ENCODE measurements around the gene RGS6. TPM values are rescaled to one million over a fixed set of nuclear protein-coding genes. Genes with fewer than 3 reads are reported as not detected.

The RGS6 gene
- not detected in 2 replicates for total RNA-seq

DNA sequence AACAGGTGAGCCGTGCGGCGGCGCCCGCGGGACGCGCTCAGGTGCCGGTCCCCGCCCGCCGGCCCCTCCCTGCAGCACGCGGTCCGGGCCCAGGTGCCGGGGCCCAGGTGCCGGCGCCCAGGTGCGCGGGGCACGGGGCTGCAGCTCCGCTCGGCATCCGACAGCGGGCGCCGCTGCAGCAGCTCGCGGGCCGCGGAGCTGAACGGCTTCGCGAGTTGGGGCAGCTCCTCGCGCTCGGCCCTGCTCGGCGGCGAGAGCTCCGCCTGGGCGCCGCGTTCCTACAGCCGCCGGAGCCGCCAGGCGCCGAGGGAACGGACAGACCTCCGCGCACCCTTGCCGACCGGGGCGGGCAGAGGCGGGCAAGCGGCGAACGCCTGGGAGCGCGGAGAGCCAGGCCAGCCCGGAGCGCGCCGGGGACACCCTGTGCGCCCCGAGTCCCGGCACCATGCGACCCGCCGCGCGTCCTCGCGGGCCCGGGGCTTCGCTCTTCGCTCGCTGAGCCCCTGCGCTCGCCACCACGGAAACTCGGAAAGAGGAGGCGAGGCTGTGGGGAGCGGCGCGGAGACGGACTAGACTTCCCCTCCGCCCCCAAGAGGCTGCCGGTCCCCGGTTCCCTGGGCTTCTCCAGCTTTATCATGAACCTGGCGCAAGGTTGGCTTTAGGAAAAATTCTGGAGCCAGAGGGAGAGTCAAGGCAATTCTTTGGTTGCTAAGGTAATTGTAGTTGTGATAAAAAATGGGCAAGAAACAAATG is at the start of gene RGS6:
TSS of gene RGS6 (plus strand) at position 201 of the 753 bp plus-strand sequence.

Data from nasal cavity respiratory epithelium epithelial cell of viscerocranial mucosa (primary cell).